ENCODE measurements around the gene KIAA2012.

KIAA2012 gene

GRCh38 chr2:202050652-202051051 lies 22.4 kb upstream of the KIAA2012 start:
- no peak for TF ChIP-seq YY1 (IDR thresholded peaks at IDR 0.05; ENCODE audit: low read depth)
- TF ChIP-seq ZBTB7A (IDR thresholded peaks at IDR 0.05; ENCODE audit: low read depth) = no peak
- no peak for TF ChIP-seq EP300 (IDR thresholded peaks at IDR 0.05; ENCODE audit: borderline replicate concordance)
- no peak for TF ChIP-seq REST (IDR thresholded peaks at IDR 0.05; ENCODE audit: low read depth)
- no peak for TF ChIP-seq NFIC (IDR thresholded peaks at IDR 0.05)
- TF ChIP-seq CREB1 (IDR thresholded peaks at IDR 0.05; ENCODE audit: low read depth) = no peak
- TF ChIP-seq MAX (IDR thresholded peaks at IDR 0.05) = no peak
- no peak for TF ChIP-seq USF1 (IDR thresholded peaks at IDR 0.05)
- TF ChIP-seq TCF12 (IDR thresholded peaks at IDR 0.05; ENCODE audit: low read depth) = no peak
- no peak for TF ChIP-seq EGR1 (IDR thresholded peaks at IDR 0.05)
- no peak for TF ChIP-seq FOXM1 (IDR thresholded peaks at IDR 0.05; ENCODE audit: borderline replicate concordance, low read depth)

GRCh38 chr2:202051499-202052161 lies 21.4 kb upstream of the KIAA2012 start:
- peak; percentile 78 for TF ChIP-seq NFIC (IDR thresholded peaks at IDR 0.05)
- peak; percentile 74; the same call in 1 of the 2 replicates for TF ChIP-seq EP300 (IDR thresholded peaks at IDR 0.05; ENCODE audit: borderline replicate concordance)
- no peak for TF ChIP-seq EGR1 (IDR thresholded peaks at IDR 0.05)
- TF ChIP-seq YY1 (IDR thresholded peaks at IDR 0.05; ENCODE audit: low read depth) = no peak
- no peak for TF ChIP-seq TAF1 (IDR thresholded peaks at IDR 0.05; ENCODE audit: low read depth)
- TF ChIP-seq TEAD4 (IDR thresholded peaks at IDR 0.05) = peak; percentile 87
- no peak for TF ChIP-seq USF1 (IDR thresholded peaks at IDR 0.05)
- TF ChIP-seq RAD21 (IDR thresholded peaks at IDR 0.05; ENCODE audit: low read depth) = no peak
- no peak; the same call in 1 of the 2 replicates for TF ChIP-seq CEBPB (IDR thresholded peaks at IDR 0.05)
- TF ChIP-seq CREB1 (IDR thresholded peaks at IDR 0.05; ENCODE audit: low read depth) = no peak
- TF ChIP-seq FOXM1 (IDR thresholded peaks at IDR 0.05; ENCODE audit: borderline replicate concordance, low read depth) = peak; percentile 61; the same call in 1 of the 2 replicates
- TF ChIP-seq TCF12 (IDR thresholded peaks at IDR 0.05; ENCODE audit: low read depth) = peak; percentile 45; the same call in 1 of the 2 replicates
- no peak for TF ChIP-seq REST (IDR thresholded peaks at IDR 0.05; ENCODE audit: low read depth)
- TF ChIP-seq ZBTB7A (IDR thresholded peaks at IDR 0.05; ENCODE audit: low read depth) = no peak
- no peak for TF ChIP-seq MAX (IDR thresholded peaks at IDR 0.05)

GRCh38 chr2:202052235-202052634 lies 20.8 kb upstream of the KIAA2012 start:
- TF ChIP-seq CREB1 (IDR thresholded peaks at IDR 0.05; ENCODE audit: low read depth) (no peak), FOXM1 (IDR thresholded peaks at IDR 0.05; ENCODE audit: borderline replicate concordance, low read depth) (no peak), USF1 (IDR thresholded peaks at IDR 0.05) (no peak), YY1 (IDR thresholded peaks at IDR 0.05; ENCODE audit: low read depth) (no peak), ZBTB7A (IDR thresholded peaks at IDR 0.05; ENCODE audit: low read depth) (no peak), CEBPB (IDR thresholded peaks at IDR 0.05) (no peak), RAD21 (IDR thresholded peaks at IDR 0.05; ENCODE audit: low read depth) (no peak)

GRCh38 chr2:202054679-202055078 lies 18.4 kb upstream of the KIAA2012 start:
- TF ChIP-seq TAF1 (IDR thresholded peaks at IDR 0.05; ENCODE audit: low read depth) (no peak), REST (IDR thresholded peaks at IDR 0.05; ENCODE audit: low read depth) (no peak), TCF12 (IDR thresholded peaks at IDR 0.05; ENCODE audit: low read depth) (no peak), CREB1 (IDR thresholded peaks at IDR 0.05; ENCODE audit: low read depth) (no peak), NFIC (IDR thresholded peaks at IDR 0.05) (no peak), CEBPB (IDR thresholded peaks at IDR 0.05) (no peak), FOXM1 (IDR thresholded peaks at IDR 0.05; ENCODE audit: borderline replicate concordance, low read depth) (no peak), RAD21 (IDR thresholded peaks at IDR 0.05; ENCODE audit: low read depth) (no peak), TEAD4 (IDR thresholded peaks at IDR 0.05) (no peak), EP300 (IDR thresholded peaks at IDR 0.05; ENCODE audit: borderline replicate concordance) (no peak), YY1 (IDR thresholded peaks at IDR 0.05; ENCODE audit: low read depth) (no peak), USF1 (IDR thresholded peaks at IDR 0.05) (no peak), ZBTB7A (IDR thresholded peaks at IDR 0.05; ENCODE audit: low read depth) (no peak), EGR1 (IDR thresholded peaks at IDR 0.05) (no peak), MAX (IDR thresholded peaks at IDR 0.05) (no peak)
